CD4-positive, alpha-beta T cell treated with Interleukin-21 for 1 hour (primary cell): ENCODE data around the gene GH1.
A peak's percentile ranks its signal among the peaks of the same experiment; 100 is the strongest.
"Not testable (repeated sequence)": the region's sequence is repeated elsewhere in the genome, so short reads cannot be mapped to it uniquely, and the experiment has no call there.

Source experiments
- DNase-seq: peaks from one replicate; pipeline ENCODE4 v3.0.0-alpha.2; 2020

GH1 gene

DNA sequence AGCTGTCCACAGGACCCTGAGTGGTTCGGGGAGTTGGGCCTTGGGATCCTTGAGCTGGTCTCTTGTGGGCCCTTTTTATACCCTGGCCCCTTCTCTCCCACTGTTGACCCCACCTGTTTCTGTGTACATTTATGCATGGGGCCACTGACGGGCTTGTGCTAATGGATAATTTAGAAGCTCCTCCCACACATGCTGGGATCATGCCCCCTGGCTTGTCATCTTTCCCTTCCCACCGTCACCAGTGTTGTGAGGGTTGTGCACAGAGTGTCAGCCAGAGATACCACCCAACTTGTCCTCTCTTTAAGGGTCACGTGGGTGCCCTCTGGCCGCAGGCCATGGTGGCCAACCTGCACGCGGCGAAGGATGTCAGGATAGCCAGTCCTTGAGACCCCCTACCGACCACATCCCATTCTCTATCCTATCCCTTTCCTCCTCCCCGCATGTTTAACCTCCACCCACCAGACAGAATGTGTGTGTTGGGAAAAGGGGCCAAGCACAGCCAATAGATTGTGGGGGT lies at the start of gene GH1:
Gene GH1 (minus strand): TSS at position 51 of the 517 bp plus-strand sequence. CDS start 63 bp downstream, outside the sequence.
- not testable (repeated sequence) for DNase-seq

DNA sequence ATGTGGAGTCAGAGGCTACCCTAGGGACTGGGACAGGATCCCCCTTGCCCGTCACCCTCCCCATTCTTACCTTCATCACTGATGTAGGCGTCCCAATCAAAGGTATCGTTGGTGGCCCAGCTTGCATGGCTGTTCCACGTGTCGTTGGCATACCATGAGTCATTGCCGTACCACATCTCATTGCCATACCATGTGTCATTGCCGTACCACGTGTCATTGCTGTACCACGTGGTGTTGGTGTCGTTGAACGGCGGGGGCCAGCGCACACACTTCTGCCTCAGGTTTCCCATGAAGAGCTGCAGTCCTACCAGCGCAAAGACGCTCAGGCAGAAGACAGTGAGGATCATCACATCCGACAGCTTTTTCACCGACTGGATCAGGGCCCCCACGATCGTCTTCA lies 49.3 kb upstream of the GH1 start:
- DNase-seq, result no peak

DNA sequence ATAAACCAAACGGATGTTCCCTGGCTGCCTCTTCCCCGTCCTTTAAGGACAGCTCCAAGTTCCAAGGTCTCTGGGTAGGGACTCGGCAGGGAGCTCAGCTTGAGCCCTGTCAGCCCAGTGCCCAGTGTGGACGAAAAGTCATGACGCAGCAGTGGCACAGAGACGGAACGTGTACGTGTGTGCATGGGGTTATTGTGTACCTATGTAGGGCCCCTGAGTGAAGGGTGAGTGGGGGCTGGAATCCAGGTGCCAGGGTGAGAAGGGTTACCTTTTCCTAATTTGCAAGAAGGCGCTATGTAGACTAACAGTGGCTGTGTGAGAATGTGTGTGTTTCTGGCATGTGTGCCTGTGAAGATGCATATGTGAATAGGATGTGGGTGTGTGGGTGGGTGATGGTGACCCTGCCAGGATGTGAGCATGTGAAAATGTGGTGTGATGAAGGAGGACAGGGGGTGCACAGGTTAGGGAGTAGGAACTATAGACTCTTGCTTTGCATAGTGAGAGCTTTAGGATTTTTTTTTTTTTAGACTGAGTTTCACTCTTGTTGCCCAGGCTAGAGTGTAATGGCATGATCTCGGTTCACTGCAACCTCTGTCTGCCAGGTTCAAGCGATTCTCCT lies 48.1 kb upstream of the GH1 start:
- DNase-seq, result peak; percentile 36

DNA sequence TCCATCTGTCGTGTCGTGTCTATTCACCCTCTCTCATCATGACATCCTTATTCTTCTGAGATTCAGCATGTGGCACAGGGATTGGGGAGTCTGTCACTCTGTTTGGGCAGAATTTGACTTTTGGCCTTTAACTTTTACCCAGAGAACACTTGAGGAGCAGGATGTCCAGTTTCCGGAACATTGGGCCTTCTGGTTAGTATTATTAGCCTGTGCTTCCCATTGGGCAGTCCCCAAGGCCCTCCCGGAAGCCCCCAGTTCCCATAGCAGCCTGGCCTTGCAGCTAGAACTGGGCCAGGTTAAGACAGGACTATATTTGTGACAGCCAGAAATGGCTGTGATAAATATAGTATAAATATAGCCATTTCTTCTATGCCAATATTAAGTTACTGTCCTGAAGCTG lies 44.5 kb upstream of the GH1 start:
- DNase-seq, result no peak

DNA sequence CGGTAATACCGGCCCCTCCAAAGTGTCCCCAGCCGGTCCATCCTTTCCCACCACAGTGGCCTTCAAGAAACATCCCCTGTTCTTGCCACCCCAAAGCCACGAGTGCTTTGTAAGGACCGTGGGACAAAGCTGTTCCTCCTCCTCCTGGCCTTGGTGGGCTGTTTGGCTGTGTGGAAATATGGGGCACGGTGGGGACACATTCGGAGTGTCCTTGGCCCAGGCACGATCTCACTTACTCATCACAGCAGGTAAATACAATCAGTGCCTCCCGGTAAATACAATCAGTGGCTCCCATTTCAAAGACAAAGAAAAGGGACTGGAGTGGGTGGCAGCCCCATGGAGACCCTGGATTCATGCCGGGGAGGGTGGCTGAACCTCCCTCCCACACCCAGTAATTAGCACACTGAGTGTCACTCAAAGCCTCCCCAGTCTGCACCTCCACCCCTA lies 43.7 kb upstream of the GH1 start:
- DNase-seq, result no peak

DNA sequence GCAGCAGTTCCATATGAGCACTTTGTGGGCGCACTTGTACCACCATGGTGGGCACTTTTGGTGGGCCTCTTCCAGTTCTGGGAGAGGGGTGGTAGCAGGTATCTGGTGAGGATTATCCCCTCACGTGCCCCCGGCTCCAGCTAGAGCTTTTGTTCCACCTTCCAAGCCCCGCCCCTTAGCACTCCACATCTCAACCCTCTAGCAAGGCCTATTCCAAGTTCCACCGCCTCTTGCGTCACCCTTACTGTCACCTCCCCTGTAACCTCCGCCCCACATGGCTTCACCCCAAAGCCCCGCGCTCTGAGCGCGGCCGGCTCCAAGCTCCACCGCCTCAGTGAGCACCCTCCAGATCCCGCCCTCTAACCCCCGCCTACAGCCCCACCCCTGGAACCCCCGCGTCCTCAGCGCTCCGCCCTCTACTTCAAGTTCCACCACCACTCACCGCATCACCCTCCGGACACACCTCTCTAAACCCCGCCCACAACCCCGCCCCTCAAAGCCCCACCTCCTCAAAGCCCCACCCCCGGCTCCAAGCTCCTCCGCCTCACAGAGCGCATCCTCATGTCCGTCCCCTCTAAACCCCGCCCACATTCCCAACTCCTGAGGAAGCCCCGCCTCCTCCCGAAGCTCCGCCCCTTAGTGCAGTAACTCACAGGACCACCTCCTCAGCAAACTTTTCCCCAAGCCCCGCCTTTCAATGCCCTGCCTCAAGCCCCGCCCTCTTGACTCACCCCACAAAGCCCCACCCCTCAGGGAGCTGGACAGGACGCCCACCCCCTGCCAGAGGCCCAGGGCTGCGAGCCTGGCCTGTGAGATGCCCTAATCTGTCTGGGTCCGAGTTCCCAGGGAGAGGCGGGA lies 42.9 kb upstream of the GH1 start:
- peak; percentile 49 for DNase-seq

DNA sequence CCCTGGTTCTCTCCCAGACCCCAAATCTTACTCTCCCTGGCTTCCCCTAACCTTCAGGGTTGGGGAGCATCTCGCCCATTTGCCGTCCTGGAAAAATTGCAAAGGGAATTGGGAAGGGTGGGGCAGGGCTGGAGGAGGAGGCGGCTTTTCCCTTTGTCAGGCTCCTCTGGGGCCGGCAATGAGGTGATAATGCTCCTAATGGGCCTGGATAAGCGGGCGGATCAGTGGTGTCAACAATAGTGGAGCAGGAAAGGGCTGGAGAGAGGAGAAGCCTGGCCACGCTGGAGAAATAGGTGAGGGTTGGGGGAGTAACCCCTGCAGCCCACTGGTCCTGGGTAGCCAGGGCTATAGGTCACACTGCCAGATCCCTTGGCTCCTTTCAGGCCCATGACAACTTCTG lies 41.8 kb upstream of the GH1 start:
- DNase-seq, result no peak

DNA sequence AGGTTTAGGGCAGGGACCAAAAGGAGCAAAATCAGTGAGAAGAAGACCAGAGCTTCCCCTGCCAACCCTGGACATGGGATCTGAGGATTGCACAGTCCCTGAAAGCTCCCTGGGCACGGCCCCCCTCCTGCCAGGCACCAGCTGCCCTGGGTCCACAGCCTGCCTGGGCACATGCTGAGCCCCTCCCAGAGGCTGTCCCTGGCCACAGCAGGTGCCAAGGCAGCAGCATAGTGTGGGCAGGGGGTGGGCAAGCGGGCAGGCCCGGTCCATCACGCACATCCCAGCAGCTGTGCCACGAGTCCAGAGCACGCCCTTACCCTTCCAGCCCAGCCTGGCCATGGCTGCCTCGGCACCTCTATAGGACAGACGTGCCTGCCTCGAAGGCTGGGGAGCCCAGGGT lies 41.4 kb upstream of the GH1 start:
- DNase-seq, result no peak

DNA sequence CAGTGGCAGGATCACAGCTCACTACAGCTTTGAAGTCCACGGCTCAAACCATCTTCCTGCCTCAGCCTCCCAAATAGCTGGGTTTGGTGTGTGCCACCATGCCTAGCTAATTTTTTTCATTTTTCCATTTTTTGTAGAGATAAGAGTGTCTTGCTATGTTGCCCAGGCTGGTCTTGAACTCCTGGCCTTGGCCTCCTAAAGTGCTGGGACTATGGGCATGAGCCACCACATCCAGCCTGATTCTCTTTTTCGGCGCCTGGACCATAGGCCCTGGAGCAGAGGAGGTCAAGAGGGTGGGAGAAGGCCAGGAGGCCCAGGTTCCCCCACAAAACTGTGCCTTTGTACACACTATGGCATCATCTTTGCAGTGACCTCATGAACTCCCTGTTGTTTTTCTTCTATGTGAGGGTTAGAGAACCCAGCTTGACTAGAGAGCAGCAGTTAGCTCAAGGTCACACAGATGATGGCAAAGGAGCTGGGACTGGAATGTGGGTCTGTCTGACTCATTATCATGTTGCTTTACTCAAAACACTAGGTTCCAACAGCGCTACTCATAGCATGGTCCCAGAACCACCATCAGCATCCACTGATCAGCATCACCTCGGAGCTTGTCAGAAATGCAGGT lies 37.8 kb upstream of the GH1 start:
- DNase-seq, result no peak

DNA sequence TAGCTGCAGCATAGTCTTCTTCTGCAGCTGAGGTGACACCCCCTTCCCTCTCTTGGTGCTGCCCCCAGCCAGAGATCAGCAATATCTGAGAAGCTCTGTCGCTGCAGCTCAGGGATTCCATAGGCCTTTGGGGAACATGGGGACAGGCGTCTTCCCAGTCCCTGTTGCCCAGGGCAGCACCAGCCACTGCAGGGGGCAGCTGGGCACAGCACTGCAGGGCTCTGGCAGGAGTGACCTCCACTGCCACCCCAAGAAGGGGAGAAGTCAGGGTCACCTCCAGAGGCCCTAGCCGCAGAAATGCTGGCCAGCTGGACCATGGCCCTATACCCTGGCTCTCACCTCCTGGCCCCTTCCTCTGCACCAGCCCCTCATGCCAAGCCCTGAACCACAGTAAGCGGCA lies 37.2 kb upstream of the GH1 start:
- DNase-seq, result no peak

DNA sequence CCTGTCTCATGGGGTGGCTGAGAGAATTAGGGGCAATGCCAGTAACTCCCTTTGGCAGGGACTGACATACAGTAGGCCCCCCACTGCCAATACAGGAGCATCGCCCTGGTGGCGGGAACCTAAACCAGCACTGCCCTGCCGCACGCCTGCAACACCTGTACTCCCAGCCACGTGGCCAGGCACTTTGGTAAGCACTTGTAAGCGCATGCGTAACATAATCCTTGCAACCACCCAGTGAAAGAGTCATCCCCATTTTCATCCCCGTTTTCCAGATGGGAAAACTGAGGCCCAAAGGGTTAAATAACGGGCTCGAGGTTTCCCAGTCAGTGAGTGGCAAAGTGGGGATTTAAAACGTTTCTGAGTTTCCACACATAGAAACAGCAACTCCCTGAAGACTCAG lies 36.6 kb upstream of the GH1 start:
- DNase-seq, result no peak

DNA sequence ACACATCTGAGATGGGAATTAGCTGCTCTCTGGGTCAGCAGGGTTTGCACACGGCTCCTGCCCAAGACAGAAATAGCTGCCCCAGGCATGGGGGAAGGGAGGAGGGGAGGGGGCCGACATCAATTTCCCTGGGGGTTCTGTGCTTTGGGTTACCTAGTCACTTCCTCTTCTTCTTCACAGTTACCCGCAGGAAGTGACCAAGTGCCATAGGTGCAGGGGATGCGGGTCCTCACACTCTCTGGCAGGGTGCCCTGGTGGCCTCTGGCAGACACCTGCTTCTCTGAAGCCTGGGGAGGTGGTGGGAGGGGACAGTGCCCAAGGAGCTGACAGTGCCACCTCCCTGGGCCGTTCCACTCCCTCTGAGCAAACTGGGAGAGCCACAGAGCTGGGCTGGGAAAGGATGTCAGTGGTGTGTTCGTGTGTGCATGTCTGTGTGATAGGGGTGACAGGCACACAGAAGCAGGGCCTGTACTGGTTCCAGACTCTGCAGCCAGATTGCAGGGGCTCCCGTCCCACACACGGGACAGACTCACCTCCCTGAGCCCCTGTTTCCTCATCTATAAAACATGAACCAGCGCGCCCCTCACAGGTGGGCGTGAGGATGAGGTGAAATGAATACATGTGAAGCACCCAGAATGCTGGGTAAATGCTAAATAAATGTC lies 35.9 kb upstream of the GH1 start:
- DNase-seq, result peak; percentile 49

DNA sequence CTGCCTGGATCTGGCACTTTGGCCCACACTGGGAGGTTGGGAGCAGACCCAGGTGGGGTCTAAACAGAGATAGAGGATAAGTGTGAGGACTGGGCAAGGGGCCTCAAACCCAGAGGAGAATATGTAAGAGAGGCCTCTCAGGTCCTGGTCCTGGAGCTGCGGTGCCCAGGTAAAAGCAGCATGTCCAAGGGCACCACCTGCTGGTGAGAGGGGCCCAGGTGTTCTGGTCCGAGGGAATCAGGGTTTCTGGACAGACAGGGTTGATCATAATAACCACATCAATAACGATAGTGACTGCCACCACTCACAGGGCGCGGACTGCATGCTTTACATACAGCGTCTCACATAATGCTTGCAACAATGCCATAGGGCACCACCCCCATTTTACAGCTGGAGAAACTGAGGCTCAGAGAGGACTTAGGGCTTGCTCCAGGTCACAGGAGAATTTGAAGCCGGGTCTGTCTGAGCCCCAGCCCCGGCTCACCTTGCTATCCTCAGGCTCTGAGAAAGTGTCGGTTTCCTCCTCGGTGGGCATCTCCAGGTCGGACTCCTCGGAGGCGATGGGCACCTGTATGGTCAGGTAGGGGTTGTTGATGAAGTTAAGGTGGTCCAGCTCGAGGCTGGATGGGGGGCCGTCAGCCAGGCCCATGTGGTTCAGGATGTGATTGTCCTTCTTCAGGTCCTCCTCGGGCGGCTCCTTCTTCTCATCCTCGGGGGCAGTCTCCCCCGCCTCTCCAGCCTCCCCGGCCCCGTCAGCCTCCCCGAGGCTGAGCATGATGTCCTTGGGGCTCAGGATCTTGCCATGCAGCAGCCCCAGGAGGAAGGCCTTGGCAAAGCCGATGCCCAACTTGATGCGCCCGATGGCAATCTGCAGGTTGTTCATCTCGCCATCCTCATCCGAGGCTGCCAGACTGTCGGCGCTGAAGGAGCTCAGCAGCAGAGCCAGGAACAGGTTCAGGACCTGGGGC lies 32.6 kb upstream of the GH1 start:
- DNase-seq, result peak; percentile 52

DNA sequence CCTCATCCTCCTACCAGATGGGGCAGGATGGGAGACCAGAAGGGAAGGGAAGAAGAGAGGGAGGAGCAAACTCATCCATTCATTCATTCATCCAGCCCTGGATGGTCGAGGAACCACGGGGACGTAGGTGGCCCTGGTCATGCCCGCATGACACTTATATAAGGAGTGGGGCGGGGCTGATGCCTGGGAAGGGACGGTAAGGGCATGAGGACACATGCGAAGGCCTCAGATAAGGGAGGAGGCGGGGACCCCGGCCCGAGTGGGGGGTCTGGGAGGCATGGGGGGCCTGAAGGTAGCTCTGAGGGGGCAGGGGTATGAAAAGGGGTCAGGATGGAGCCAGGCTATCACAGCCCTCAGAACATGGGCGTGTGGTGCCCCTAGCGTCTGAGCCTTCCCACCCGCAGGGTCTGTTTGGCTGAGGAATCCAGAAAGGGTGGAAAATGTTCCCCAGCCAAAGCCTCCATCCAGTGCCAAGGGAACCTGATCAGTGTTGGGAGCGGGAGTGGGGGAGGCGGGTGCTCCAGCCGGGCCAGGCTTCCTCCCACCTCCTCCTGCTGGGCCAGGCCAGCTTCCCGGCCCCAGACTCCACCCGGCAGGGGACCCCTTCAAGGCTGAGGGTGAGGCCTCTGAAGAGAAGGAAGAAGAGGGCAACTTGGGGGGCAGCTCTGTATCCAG lies 31.1 kb upstream of the GH1 start:
- no peak for DNase-seq

DNA sequence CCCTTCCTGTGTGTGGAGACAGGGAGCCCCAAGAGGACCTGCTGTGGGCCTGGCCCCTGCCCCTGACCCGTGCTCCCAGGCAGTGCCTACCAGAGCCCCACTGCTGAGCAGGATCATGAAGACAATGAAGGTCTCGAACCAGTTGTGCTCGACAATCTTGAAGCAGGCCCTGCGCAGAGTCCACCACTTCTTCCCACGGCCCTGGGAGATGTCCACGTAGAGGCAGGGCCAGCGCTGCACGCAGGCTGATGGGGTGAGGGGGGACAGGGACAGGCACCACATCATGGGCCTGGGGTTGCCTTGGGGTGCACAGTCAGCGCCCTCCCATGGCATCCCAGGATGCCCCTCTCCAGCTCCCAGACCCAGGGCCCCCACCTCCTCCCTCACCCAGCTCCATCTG lies 29.9 kb upstream of the GH1 start:
- DNase-seq, result no peak

DNA sequence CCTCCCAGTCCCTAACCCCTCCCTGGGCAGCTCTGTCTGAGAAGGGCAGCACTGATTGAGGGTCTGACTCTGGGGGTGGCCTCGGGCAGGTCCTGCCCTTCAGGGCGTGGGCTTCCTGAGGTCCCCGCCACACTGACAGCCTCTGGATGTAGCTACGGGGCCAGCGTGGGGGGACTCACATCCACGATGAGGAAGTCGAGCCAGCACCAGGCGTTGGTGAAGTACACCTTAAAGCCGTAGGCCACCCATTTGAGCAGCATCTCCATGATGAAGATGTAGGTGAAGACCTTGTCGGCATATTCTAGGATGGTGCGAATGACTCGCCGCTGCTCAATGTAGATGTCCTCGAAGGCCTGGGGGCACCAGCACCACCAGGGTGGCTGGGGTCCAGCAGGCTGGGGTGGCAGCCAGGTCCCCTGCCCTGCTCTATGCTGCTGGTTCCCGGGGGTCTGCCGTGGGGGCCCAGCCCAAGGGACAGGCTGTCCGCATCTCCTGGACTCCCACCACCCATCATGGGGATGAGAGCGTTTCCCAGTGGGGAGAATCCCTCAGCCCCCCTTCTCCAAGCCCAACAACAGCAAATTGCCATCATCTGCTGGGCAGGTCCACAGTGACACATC lies 29.2 kb upstream of the GH1 start:
- no peak for DNase-seq

DNA sequence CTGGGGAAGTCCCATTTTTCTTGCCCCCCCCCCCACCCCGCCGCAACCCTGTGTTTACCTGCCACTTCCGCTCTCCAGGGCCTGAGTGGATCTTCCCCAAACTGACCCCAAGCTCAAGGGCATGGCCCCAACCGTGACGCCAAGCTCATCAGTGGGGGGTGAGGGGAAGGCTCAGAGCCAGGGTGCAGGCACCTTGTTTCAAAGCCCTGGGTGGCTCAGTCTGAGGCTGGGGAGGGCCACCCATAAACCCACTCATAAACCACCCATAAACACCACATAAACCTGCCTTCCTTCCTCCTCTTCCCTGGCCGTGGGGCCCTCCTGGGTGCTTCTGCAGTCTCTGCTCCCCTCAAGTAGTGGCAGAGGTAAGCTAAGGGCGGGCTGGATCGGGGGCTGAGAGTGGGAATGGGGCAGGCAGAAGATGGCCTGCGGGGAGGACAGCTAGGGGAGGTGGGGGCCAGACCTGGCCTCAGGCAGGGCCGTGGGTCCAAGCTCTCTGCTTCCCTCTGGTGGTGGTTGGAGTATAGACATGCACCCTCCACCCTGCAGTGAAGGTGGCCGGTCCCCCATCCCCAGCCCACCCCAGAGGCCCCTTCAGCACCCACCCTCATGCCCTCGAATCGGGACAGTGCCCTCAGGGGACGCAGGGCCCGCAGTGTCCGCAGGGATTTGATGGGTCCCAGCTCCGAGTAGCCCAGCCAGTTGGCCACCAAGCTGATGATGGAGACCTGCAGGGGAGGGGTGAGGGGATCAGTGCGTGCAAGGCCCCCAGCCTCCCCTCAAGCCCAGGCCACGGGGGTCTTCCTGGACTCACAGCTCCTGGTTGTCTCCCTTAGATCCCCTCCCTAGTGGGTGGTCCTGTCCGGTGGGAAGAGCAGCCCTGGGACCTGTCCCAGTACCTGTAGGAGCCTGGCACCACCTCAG lies 28.1 kb upstream of the GH1 start:
- DNase-seq, result peak; percentile 66

DNA sequence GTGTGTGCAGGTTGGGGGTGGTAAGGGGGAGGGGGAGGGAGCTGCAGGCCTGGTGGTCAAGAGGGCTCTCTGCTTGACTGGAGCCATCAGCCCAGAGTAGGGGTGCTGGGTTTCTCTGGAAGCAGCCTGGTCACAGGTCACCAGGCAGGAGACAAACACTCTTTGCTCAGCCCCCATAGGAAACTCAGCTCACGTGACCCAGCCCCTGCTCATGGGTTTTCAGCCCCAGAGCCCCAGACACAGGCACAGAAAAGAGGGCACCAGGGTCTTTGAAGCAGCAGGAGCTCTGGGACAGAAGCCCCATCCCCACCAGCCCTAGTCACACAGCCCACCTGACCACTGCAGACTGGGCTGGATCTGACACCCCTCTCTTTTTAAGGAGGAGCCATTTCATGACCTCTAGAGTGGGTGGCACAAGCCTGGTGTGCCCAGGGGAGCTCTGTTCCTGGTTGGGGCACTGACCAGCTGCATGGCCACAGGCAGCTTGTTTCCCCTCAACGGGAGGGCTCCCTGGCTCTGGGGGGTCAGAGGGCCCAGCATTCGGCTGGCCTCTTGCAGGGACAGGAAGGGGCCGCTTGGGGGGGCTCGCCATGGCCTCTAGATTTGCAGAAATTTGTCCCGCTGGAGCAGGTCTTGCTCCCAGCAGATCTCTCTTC lies 27.3 kb upstream of the GH1 start:
- no peak for DNase-seq
